Sigmoid colon (tissue), 7 donors: Measurements from ENCODE around the gene ABCC4. TPM values are rescaled to one million over a fixed set of nuclear protein-coding genes. Genes with fewer than 3 reads are reported as not detected.

Source experiments
- DNase-seq: peaks from one replicate; pipeline ENCODE4 v3.0.0-alpha.2; 2019
- H3K27ac ChIP-seq, 4 donors: fragments of 200-600 bp; sonication (generic); one replicate each; pipeline ENCODE4 v1.5.1; 2016 to 2019; ENCODE audit warnings: mild to moderate bottlenecking in 1 of 4
- H3K27me3 ChIP-seq, 3 donors: fragments of 200-600 bp; sonication (generic); one replicate each; pipeline ENCODE4 v1.5.1; 2019; ENCODE audit warnings: mild to moderate bottlenecking in 1 of 3
- H3K36me3 ChIP-seq, 4 donors: fragments of 200-600 bp; sonication (generic); one replicate each; pipeline ENCODE4 v1.5.1; 2016 to 2019
- H3K4me1 ChIP-seq, 4 donors: fragments of 200-600 bp; sonication (generic); one replicate each; pipeline ENCODE4 v1.5.1; 2017 to 2019
- H3K4me3 ChIP-seq, 4 donors: fragments of 200-600 bp; sonication (generic); one replicate each; pipeline ENCODE4 v1.5.1; 2017 to 2019; ENCODE audit warnings: mild to moderate bottlenecking in 2 of 4, moderate library complexity in 1 of 4
- H3K9me3 ChIP-seq, 4 donors: fragments of 200-600 bp in 3 of 4; sonication (generic) in 3 of 4; one replicate each; pipeline versions ENCODE4 v1.5.1 to v1.6.1; 2013 to 2019
- CTCF ChIP-seq, 4 experiments: fragments of 450-650 bp in 3 of 4; fragments of 200-600 bp in 1 of 4; IDR thresholded peaks; one replicate each; pipeline ENCODE4 v1.5.1; 2016 to 2019; ENCODE audit warnings: antibody characterized with exemption in 4 of 4, mild to moderate bottlenecking in 3 of 4, moderate library complexity in 2 of 4
- EP300 ChIP-seq, 4 donors: sonication (generic); formaldehyde crosslinking; IDR thresholded peaks; one replicate each; pipeline ENCODE4 v1.6.1; 2017; ENCODE audit warnings: antibody characterized with exemption in 4 of 4
- POLR2A ChIP-seq, 2 donors: fragments of 450-650 bp; IDR thresholded peaks; one replicate each; pipeline ENCODE4 v1.6.1; 2016; ENCODE audit warnings: antibody characterized with exemption in 2 of 2, mild to moderate bottlenecking in 2 of 2, moderate library complexity in 2 of 2
- POLR2AphosphoS5 ChIP-seq, 4 donors: sonication (generic); formaldehyde crosslinking; IDR thresholded peaks; one replicate each; pipeline ENCODE4 v1.6.1; 2017; ENCODE audit warnings: antibody characterized with exemption in 4 of 4
- WGBS, 2 donors: extraction: QIAGEN DNeasy Blood & Tissue Kit; methylation state at CpG; one replicate each; pipeline ENCODE4 v1.1.7; 2013; 5-methylcytosine and 5-hydroxymethylcytosine counted together
- intact Hi-C: fragments of 100-400 bp; cut with DNase I; formaldehyde crosslinking; loops from one replicate; pipeline ENCODE4 v1.15.1; 2023
- polyA plus RNA-seq, 3 donors: library from polyadenylated mRNA; stranded (reverse); fragments of 200-250 nt; gene quantifications; one replicate each; pipeline ENCODE4 v1.2.3, GENCODE V29; 2013
- total RNA-seq, 4 donors: library from RNA; depleted of rRNA; stranded (reverse); fragments of >200 nt; gene quantifications; one replicate each; pipeline ENCODE4 v1.1.0, GENCODE V29; 2016
- donor health status: healthy with polysubstance abuse.
- donor health status: Bipolar disorder and iron deficiency.
- donor health status: healthy.

ABCC4 gene
- total and polyA plus RNA-seq, 7 donors: 1.2 to 56.3 (median 24.3) TPM

- no peak for DNase-seq
- intact Hi-C loops: no loop called here
- Histone ChIP-seq H3K4me1 (no peaks in the 10 kb centered on the region), H3K9me3 (no peaks in the 10 kb centered on the region), H3K36me3 (peaks cover 0 to 4% (median 0%) of the 10 kb centered on the region in 4 donors), H3K27ac (no peak overlapping the region), H3K27me3 (no peaks in the 10 kb centered on the region), H3K4me3 (no peak overlapping the region)
- 84 to 87% methylated on average over 3 of the region's 3 CpGs for WGBS, 2 donors
- TF ChIP-seq EP300 (IDR thresholded peaks at IDR 0.05): no peak
- TF ChIP-seq CTCF (IDR thresholded peaks at IDR 0.05): no peak
- TF ChIP-seq POLR2A (IDR thresholded peaks at IDR 0.05): no peak
- no peak for TF ChIP-seq POLR2AphosphoS5 (IDR thresholded peaks at IDR 0.05)
These were observed 241.2 kb downstream of the ABCC4 start for GRCh38 chr13:95060014-95060519.

- TF ChIP-seq CTCF (IDR thresholded peaks at IDR 0.05) (no peak), EP300 (IDR thresholded peaks at IDR 0.05) (no peak), POLR2AphosphoS5 (IDR thresholded peaks at IDR 0.05) (no peak), POLR2A (IDR thresholded peaks at IDR 0.05) (no peak)
- no peak for DNase-seq
- 89 to 91% methylated on average over 8 of the region's 8 CpGs for WGBS, 2 donors
- H3K4me1 ChIP-seq: no peaks in the 10 kb centered on the region
- no peak overlapping the region for H3K4me3 ChIP-seq
- H3K27me3 ChIP-seq: no peaks in the 10 kb centered on the region
- H3K36me3 ChIP-seq: peaks cover 0 to 4% (median 0%) of the 10 kb centered on the region in 4 donors
- H3K9me3 ChIP-seq: no peaks in the 10 kb centered on the region
- intact Hi-C loops: no loop called here
- H3K27ac ChIP-seq: no peak overlapping the region
These were observed 241.9 kb downstream of the ABCC4 start for GRCh38 chr13:95059306-95059705.

GRCh38 chr13:95058680-95059079 lies 242.6 kb downstream of the ABCC4 start:
- intact Hi-C loops: no loop called here
- no peak for DNase-seq
- no peak overlapping the region for H3K4me3 ChIP-seq
- H3K27me3 ChIP-seq: no peaks in the 10 kb centered on the region
- WGBS, 2 donors: 88 to 89% methylated on average over 7 of the region's 7 CpGs
- TF ChIP-seq POLR2AphosphoS5 (IDR thresholded peaks at IDR 0.05) (no peak), EP300 (IDR thresholded peaks at IDR 0.05) (no peak), POLR2A (IDR thresholded peaks at IDR 0.05) (no peak), CTCF (IDR thresholded peaks at IDR 0.05) (no peak)
- H3K27ac ChIP-seq: no peak overlapping the region
- no peaks in the 10 kb centered on the region for H3K4me1 ChIP-seq
- peaks cover 0 to 4% (median 0%) of the 10 kb centered on the region in 4 donors for H3K36me3 ChIP-seq
- no peaks in the 10 kb centered on the region for H3K9me3 ChIP-seq

GRCh38 chr13:95056266-95056665 lies 245.0 kb downstream of the ABCC4 start:
- WGBS, 2 donors: 84 to 90% methylated on average over 1 of the region's 1 CpG
- peaks cover 0 to 13% (median 0%) of the 10 kb centered on the region in 4 donors for H3K36me3 ChIP-seq
- H3K4me3 ChIP-seq: no peak overlapping the region
- H3K9me3 ChIP-seq: no peaks in the 10 kb centered on the region
- no peaks in the 10 kb centered on the region for H3K4me1 ChIP-seq
- intact Hi-C loops: no loop called here
- TF ChIP-seq CTCF (IDR thresholded peaks at IDR 0.05) (no peak), POLR2A (IDR thresholded peaks at IDR 0.05) (no peak), EP300 (IDR thresholded peaks at IDR 0.05) (no peak), POLR2AphosphoS5 (IDR thresholded peaks at IDR 0.05) (no peak)
- H3K27me3 ChIP-seq: no peaks in the 10 kb centered on the region
- DNase-seq: no peak
- H3K27ac ChIP-seq: no peak overlapping the region
